Measurements from ENCODE around the gene GALR2.

The GALR2 gene

DNA sequence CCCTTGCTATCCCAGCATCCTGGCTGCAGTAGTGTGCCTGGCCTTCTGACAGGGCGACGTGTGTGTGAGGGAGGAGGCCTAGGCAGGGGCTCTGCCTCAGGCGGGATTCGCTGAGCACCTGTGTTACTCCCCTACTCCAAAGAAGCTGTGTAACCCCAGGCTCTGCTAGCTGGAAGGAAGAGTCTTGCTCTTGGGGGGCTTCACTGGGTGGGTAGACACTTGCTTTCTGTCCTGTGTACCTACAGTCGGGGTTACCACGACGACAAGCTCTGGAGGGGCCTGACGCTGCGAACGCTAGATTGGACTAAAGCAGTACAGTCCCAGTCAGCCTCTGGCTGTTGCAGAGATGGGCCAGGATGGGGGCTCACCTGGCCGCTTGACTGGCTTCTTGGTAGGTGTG is 19.5 kb downstream of the GALR2 start:
- TF ChIP-seq ARNTL (CRISPR knock-in tag; IDR thresholded peaks at IDR 0.05; ENCODE audit: borderline replicate concordance, low read depth) = no peak
- TF ChIP-seq, protein P1, sequence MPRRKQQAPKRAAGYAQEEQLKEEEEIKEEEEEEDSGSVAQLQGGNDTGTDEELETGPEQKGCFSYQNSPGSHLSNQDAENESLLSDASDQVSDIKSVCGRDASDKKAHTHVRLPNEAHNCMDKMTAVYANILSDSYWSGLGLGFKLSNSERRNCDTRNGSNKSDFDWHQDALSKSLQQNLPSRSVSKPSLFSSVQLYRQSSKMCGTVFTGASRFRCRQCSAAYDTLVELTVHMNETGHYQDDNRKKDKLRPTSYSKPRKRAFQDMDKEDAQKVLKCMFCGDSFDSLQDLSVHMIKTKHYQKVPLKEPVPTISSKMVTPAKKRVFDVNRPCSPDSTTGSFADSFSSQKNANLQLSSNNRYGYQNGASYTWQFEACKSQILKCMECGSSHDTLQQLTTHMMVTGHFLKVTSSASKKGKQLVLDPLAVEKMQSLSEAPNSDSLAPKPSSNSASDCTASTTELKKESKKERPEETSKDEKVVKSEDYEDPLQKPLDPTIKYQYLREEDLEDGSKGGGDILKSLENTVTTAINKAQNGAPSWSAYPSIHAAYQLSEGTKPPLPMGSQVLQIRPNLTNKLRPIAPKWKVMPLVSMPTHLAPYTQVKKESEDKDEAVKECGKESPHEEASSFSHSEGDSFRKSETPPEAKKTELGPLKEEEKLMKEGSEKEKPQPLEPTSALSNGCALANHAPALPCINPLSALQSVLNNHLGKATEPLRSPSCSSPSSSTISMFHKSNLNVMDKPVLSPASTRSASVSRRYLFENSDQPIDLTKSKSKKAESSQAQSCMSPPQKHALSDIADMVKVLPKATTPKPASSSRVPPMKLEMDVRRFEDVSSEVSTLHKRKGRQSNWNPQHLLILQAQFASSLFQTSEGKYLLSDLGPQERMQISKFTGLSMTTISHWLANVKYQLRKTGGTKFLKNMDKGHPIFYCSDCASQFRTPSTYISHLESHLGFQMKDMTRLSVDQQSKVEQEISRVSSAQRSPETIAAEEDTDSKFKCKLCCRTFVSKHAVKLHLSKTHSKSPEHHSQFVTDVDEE (CRISPR knock-in tag; IDR thresholded peaks at IDR 0.05) = no peak
- no peak for TF ChIP-seq RARB (CRISPR knock-in tag; IDR thresholded peaks at IDR 0.05)
- TF ChIP-seq ZNF70 (CRISPR knock-in tag; IDR thresholded peaks at IDR 0.05) = no peak
- no peak for TF ChIP-seq ZNF565 (CRISPR knock-in tag; conservative IDR thresholded peaks at IDR 0.05; ENCODE audit: low read depth)
- no peak for TF ChIP-seq PPARA (CRISPR knock-in tag; IDR thresholded peaks at IDR 0.05; ENCODE audit: borderline replicate concordance)
- TF ChIP-seq ISL1 (CRISPR knock-in tag; IDR thresholded peaks at IDR 0.05) = no peak
- TF ChIP-seq OSR1 (CRISPR knock-in tag; IDR thresholded peaks at IDR 0.05) = no peak
- no peak for TF ChIP-seq ZFP3 (CRISPR knock-in tag; IDR thresholded peaks at IDR 0.05)
- TF ChIP-seq TOX (CRISPR knock-in tag; IDR thresholded peaks at IDR 0.05; ENCODE audit: borderline replicate concordance) = no peak
- TF ChIP-seq, protein P2, sequence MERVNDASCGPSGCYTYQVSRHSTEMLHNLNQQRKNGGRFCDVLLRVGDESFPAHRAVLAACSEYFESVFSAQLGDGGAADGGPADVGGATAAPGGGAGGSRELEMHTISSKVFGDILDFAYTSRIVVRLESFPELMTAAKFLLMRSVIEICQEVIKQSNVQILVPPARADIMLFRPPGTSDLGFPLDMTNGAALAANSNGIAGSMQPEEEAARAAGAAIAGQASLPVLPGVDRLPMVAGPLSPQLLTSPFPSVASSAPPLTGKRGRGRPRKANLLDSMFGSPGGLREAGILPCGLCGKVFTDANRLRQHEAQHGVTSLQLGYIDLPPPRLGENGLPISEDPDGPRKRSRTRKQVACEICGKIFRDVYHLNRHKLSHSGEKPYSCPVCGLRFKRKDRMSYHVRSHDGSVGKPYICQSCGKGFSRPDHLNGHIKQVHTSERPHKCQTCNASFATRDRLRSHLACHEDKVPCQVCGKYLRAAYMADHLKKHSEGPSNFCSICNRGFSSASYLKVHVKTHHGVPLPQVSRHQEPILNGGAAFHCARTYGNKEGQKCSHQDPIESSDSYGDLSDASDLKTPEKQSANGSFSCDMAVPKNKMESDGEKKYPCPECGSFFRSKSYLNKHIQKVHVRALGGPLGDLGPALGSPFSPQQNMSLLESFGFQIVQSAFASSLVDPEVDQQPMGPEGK (CRISPR knock-in tag; IDR thresholded peaks at IDR 0.05; ENCODE audit: borderline replicate concordance) = no peak
- no peak for ATAC-seq

DNA sequence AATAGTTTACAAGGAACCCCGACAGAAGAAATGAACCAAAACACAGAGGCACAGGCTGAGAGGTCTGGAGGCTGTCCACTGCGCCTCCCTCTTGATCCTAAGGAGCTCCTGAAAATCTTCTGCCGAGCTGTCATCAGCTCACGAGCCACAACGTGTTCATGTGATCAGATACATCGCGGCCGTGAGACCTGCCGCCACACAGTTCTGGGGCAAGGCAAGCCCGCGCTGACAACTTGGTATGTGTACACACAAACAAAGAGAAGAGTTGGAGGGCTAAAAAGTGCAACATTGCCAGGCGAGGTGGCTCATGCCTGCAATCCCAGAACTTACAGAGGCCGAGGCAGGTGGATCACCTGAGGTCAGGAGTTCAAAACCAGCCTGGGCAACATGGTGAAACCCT is 21.4 kb downstream of the GALR2 start:
- TF ChIP-seq OSR1 (CRISPR knock-in tag; IDR thresholded peaks at IDR 0.05) = no peak
- no peak for TF ChIP-seq SNAI2 (CRISPR knock-in tag; IDR thresholded peaks at IDR 0.05)
- no peak for TF ChIP-seq ZNF565 (CRISPR knock-in tag; conservative IDR thresholded peaks at IDR 0.05; ENCODE audit: low read depth)
- TF ChIP-seq TCF4 (CRISPR knock-in tag; IDR thresholded peaks at IDR 0.05; ENCODE audit: borderline replicate concordance) = no peak
- ATAC-seq = no peak

DNA sequence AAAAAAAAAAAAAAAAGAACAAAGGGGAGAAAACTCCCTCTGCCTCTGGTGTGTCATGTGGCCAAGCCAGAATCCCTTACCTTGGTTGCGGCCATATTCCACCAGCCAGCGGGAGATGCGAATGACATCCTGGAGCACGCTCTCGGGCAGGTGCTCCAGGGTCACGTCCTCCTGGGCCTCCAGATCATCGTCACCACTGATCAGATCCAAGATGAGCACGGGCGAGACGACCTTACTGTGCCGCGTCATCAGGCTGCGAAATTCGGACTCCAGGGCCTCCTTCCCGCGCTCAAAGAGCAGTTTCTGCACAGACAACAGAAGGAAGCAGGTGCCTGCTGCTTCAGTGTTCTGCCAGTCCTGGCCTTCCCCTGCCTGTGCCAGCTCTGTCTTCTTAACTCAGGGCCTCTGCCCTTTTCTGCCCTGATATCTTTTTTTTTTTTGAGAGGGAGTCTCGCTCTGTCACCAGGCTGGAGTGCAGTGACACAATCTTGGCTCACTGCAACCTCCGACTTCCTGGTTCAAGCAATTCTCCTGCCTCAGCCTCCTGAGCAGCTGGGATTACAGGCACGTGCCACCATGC is 23.2 kb downstream of the GALR2 start:
- TF ChIP-seq RARB (CRISPR knock-in tag; IDR thresholded peaks at IDR 0.05) (no peak), PPARA (CRISPR knock-in tag; IDR thresholded peaks at IDR 0.05; ENCODE audit: borderline replicate concordance) (no peak), ZNF8 (CRISPR knock-in tag; IDR thresholded peaks at IDR 0.05) (no peak), ISL1 (CRISPR knock-in tag; IDR thresholded peaks at IDR 0.05) (no peak), SNAI2 (CRISPR knock-in tag; IDR thresholded peaks at IDR 0.05) (no peak), ZC3H10 (CRISPR knock-in tag; IDR thresholded peaks at IDR 0.05) (no peak), ZNF70 (CRISPR knock-in tag; IDR thresholded peaks at IDR 0.05) (no peak), GLIS3 (CRISPR knock-in tag; IDR thresholded peaks at IDR 0.05) (no peak), ESRRG (CRISPR knock-in tag; IDR thresholded peaks at IDR 0.05) (no peak)
- TF ChIP-seq, protein P3, sequence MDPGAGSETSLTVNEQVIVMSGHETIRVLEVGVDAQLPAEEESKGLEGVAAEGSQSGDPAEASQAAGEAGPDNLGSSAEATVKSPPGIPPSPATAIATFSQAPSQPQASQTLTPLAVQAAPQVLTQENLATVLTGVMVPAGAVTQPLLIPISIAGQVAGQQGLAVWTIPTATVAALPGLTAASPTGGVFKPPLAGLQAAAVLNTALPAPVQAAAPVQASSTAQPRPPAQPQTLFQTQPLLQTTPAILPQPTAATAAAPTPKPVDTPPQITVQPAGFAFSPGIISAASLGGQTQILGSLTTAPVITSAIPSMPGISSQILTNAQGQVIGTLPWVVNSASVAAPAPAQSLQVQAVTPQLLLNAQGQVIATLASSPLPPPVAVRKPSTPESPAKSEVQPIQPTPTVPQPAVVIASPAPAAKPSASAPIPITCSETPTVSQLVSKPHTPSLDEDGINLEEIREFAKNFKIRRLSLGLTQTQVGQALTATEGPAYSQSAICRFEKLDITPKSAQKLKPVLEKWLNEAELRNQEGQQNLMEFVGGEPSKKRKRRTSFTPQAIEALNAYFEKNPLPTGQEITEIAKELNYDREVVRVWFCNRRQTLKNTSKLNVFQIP (CRISPR knock-in tag; IDR thresholded peaks at IDR 0.05; ENCODE audit: borderline replicate concordance, low read depth) = no peak
- TF ChIP-seq, protein P2 (CRISPR knock-in tag; IDR thresholded peaks at IDR 0.05; ENCODE audit: borderline replicate concordance) = no peak
- TF ChIP-seq, protein P4, sequence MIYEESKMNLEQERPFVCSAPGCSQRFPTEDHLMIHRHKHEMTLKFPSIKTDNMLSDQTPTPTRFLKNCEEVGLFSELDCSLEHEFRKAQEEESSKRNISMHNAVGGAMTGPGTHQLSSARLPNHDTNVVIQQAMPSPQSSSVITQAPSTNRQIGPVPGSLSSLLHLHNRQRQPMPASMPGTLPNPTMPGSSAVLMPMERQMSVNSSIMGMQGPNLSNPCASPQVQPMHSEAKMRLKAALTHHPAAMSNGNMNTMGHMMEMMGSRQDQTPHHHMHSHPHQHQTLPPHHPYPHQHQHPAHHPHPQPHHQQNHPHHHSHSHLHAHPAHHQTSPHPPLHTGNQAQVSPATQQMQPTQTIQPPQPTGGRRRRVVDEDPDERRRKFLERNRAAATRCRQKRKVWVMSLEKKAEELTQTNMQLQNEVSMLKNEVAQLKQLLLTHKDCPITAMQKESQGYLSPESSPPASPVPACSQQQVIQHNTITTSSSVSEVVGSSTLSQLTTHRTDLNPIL (CRISPR knock-in tag; IDR thresholded peaks at IDR 0.05; ENCODE audit: low read depth) = no peak
- TF ChIP-seq, protein P1 (CRISPR knock-in tag; IDR thresholded peaks at IDR 0.05) = no peak

More for the DNA sequence above, 23.2 kb downstream of the GALR2 start:
- no peak for ATAC-seq
